Middle frontal gyrus (tissue), 1 donor: ENCODE results near the gene TCEAL5.
"Not testable (repeated sequence)": the region's sequence is repeated elsewhere in the genome, so short reads cannot be mapped to it uniquely, and the experiment has no call there.

Experiments used
- DNase-seq: peaks from one replicate; pipeline ENCODE4 v3.0.0-alpha.2; 2015; ENCODE audit warnings: low spot score; ENCODE audit errors: extremely low spot score

The TCEAL5 gene

GRCh38 chrX:103234869-103235268 lies 41.7 kb downstream of the TCEAL5 start:
- no peak for DNase-seq

GRCh38 chrX:103233263-103233662 lies 43.3 kb downstream of the TCEAL5 start:
- DNase-seq: no peak

DNA sequence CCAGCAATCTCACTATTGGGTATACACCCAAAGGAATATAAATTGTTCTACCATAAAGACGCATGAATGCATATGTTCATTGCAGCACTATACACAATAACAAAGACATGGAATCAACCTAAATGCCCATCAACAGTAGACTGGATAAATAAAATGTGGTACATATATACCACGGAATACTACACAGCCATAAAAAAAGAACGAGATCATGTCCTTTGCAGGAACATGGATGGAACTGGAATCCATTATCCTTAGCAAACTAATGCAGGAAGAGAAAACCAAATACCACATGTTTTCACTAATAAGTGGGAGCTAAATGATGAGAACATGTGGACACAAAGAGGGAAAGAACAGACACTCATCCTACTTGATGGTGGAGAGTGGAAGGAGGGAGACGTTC lies 50.6 kb downstream of the TCEAL5 start:
- DNase-seq: not testable (repeated sequence)
